ENCODE measurements around the gene CYP2D6. TPM values are rescaled to one million over a fixed set of nuclear protein-coding genes. Genes with fewer than 3 reads are reported as not detected.

The CYP2D6 gene
- total RNA-seq, 4 donors from 2014 or later: 0.35 to 1.5 (median 1.2) TPM

- H3K36me3 ChIP-seq: peaks cover 9 to 64% (median 14%) of the 10 kb centered on the region in 3 donors
- intact Hi-C loops (cut with DNase I): no loop called here
- no peak overlapping the region for H3K4me3 ChIP-seq
- WGBS, 2 donors: 88 to 93% methylated on average over 2 to 3 of the region's 5 CpGs
- no peak overlapping the region for H3K27ac ChIP-seq
- no peaks in the 10 kb centered on the region for H3K9me3 ChIP-seq
- H3K27me3 ChIP-seq: no peaks in the 10 kb centered on the region
- peaks cover 9 to 49% (median 20%) of the 10 kb centered on the region in 3 donors for H3K4me1 ChIP-seq
- DNase-seq: no peak
- no peak for TF ChIP-seq POLR2A (IDR thresholded peaks at IDR 0.05)
- no peak for TF ChIP-seq CTCF (IDR thresholded peaks at IDR 0.05)
Observed at GRCh38 chr22:42164901-42165300, 34.3 kb upstream of the CYP2D6 start.

- no peak for TF ChIP-seq CTCF (IDR thresholded peaks at IDR 0.05)
- no peak for TF ChIP-seq POLR2A (IDR thresholded peaks at IDR 0.05)
- intact Hi-C loops (cut with DNase I): no loop called here
- Histone ChIP-seq H3K27me3 (no peaks in the 10 kb centered on the region), H3K4me3 (no peak overlapping the region), H3K36me3 (peaks cover 7 to 55% (median 9%) of the 10 kb centered on the region in 3 donors), H3K27ac (peak overlapping the region; percentile 85 to 89 (median 87)), H3K9me3 (no peaks in the 10 kb centered on the region), H3K4me1 (peaks cover 9 to 55% (median 20%) of the 10 kb centered on the region in 3 donors)
- DNase-seq: no peak
- WGBS, 2 donors: 56 to 64% methylated on average over 6 to 10 of the region's 11 CpGs
Observed at GRCh38 chr22:42163515-42163914, 32.9 kb upstream of the CYP2D6 start.

- intact Hi-C loops (cut with DNase I): no loop called here
- no peak for DNase-seq
- Histone ChIP-seq H3K27ac (peak overlapping the region; percentile 85 to 89 (median 87)), H3K9me3 (no peaks in the 10 kb centered on the region), H3K36me3 (peaks cover under 1 to 55% (median 9%) of the 10 kb centered on the region in 3 donors), H3K27me3 (no peaks in the 10 kb centered on the region), H3K4me3 (no peak overlapping the region), H3K4me1 (peaks cover 9 to 56% (median 20%) of the 10 kb centered on the region in 3 donors)
- no peak for TF ChIP-seq CTCF (IDR thresholded peaks at IDR 0.05)
- TF ChIP-seq POLR2A (IDR thresholded peaks at IDR 0.05): no peak
- 49% methylated on average over 6 of the region's 12 CpGs; no CpG with 5 or more reads in 1 of the 2 donors for WGBS, 2 donors
Observed at GRCh38 chr22:42162728-42163489, 32.3 kb upstream of the CYP2D6 start.

- Histone ChIP-seq H3K4me3 (no peak overlapping the region), H3K4me1 (peaks cover 9 to 70% (median 29%) of the 10 kb centered on the region in 3 donors), H3K27me3 (no peaks in the 10 kb centered on the region), H3K36me3 (peaks cover 0 to 54% (median 9%) of the 10 kb centered on the region in 3 donors), H3K9me3 (no peaks in the 10 kb centered on the region), H3K27ac (peak overlapping the region; percentile 5 to 89 (median 86))
- no peak for DNase-seq
- intact Hi-C loops (cut with DNase I): no loop called here
- 74 to 76% methylated on average over 6 to 8 of the region's 18 CpGs for WGBS, 2 donors
- no peak for TF ChIP-seq POLR2A (IDR thresholded peaks at IDR 0.05)
- no peak for TF ChIP-seq CTCF (IDR thresholded peaks at IDR 0.05)
Observed at GRCh38 chr22:42160830-42161696, 30.5 kb upstream of the CYP2D6 start.

All from esophagus squamous epithelium (tissue), 5 donors.